Fibroblast of mammary gland (primary cell): ENCODE measurements around the gene KLC1.

Source experiments
- DNase-seq: peaks from one replicate; pipeline ENCODE4 v3.0.0-alpha.2; 2010; ENCODE audit warnings: low read depth
- H3K4me3 ChIP-seq: 2 replicates; pipeline ENCODE4 v1.5.1; 2011; ENCODE audit warnings: low read depth, mild to moderate bottlenecking, low read length, moderate library complexity; ENCODE audit not compliant: control insufficient read depth
- TF ChIP-seq, protein P1 (sequence below): conservative IDR thresholded peaks from 2 replicates; pipeline ENCODE4 v1.5.1; 2011; ENCODE audit warnings: low read depth, low read length, inconsistent platforms; ENCODE audit not compliant: control insufficient read depth, insufficient read depth

Gene KLC1

DNA sequence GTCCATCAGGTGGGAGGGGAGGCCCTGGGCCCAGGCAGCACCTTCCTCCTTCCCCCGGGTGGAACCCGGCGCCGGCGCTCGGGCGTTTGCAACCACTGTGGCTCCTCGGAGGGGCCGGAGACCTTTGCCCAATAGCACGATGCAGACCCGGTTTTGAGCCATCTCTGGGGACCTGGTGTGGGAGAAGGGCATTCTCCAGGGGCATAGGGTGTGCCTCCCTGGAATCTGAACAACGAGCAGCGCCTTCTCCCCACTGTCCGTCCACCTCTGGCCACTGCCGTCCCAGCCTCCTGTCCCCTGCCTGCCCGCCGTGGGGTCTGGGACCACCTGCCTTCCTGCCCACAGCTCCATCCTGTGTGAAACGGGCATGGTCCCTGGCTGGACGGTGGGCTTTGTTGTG is 99.1 kb downstream of the KLC1 start:
- no peak overlapping the region for H3K4me3 ChIP-seq
- TF ChIP-seq, protein P1, sequence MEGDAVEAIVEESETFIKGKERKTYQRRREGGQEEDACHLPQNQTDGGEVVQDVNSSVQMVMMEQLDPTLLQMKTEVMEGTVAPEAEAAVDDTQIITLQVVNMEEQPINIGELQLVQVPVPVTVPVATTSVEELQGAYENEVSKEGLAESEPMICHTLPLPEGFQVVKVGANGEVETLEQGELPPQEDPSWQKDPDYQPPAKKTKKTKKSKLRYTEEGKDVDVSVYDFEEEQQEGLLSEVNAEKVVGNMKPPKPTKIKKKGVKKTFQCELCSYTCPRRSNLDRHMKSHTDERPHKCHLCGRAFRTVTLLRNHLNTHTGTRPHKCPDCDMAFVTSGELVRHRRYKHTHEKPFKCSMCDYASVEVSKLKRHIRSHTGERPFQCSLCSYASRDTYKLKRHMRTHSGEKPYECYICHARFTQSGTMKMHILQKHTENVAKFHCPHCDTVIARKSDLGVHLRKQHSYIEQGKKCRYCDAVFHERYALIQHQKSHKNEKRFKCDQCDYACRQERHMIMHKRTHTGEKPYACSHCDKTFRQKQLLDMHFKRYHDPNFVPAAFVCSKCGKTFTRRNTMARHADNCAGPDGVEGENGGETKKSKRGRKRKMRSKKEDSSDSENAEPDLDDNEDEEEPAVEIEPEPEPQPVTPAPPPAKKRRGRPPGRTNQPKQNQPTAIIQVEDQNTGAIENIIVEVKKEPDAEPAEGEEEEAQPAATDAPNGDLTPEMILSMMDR = no peak
- DNase-seq = no peak

DNA sequence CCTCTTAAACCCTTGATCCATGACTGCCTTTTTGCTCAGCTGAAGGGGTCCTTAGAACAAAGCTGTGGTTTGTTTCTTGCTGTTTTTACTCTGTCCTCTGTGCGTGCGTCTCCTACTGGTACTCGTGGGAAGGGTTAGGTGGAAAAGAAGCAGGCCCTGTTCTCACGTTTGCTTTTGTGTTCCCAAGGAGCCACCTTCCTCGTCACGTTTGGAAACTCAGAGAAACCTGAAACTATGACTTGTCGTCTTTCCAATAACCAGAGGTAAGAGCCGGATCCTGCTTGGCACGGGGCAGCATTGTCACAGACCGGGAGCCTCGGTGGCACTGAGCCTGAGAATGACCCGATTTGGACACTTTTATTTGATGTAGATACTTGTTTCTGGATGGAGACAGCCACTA is 99.7 kb downstream of the KLC1 start:
- DNase-seq = no peak
- no peak overlapping the region for H3K4me3 ChIP-seq
- TF ChIP-seq, protein P1 = no peak

DNA sequence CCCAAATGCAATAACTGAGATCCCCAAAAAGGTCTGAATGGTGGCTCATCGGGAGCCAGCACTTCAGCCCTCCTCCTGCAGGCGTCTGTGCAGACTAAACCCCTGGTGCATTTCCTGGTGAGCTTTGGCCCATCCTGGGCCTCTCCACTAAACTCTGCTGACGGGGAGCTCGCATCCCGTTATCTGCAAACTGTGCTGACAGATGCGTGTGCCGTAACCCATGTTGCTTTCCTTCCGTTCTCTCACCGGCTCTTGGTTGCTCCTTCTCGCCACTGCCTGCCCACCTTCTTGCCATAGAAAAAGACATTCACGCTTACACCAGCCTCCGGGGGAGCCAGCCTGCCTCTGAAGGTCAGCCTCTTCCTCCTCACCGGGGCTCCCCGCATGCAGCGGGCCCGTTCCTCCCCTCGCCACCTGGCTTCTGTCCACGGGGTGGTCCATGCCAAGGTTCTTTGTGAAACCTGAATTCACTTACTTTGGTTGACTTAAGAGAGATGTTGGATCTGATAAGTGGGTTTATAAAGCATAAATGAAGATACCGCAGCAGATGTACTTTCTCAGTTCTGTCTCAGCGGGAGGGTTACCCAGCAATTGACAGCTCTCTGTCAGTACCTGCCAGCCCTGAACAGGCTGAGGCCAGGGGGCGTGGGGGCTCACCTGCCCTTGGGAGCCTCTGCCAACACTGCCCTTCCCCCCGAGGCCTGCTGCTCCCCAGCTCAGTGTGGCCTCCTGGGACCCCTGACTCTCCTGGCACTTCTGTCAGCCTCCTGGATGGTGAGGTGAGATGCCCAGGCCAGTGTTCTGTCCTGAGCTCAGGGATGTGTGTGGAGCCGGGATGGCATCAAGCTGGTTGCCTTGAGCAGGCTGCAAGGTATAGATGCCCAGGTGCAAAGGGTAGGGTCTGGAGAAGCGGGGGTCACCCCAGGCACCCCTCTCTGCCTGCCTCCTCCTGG is 100.8 kb downstream of the KLC1 start:
- no peak overlapping the region for H3K4me3 ChIP-seq
- TF ChIP-seq, protein P1 = no peak
- DNase-seq = no peak

DNA sequence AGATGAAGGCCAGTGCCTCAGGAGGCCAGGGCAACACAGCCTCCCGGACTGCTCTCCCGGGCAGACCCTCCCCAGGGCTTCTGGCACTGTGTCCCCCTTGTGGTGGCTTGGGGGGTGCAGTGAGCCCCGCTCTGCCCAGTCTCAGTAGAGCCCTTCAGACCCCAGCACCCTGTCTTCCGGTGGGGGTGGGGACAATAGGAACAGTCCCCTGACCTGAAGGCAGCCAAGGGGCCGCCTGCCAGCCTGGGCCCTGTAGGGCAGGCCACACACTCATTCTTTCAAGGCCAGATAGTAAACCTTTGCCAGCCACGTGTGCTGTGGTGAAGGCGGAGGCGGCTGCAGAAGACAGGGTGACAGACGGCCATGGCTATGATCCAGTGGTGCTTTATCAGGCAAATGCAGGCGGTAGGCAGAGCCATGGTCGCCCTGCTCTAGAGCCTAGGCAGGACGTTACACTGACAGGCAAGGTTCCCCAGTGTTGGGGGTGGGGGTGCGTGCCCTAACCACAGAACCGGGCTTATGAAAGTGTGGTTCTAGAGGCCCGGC is 101.6 kb downstream of the KLC1 start:
- no peak for DNase-seq
- TF ChIP-seq, protein P1 = peak; percentile 4
- no peak overlapping the region for H3K4me3 ChIP-seq

GRCh38 chr14:103731481-103731880 is 102.5 kb downstream of the KLC1 start:
- H3K4me3 ChIP-seq = no peak overlapping the region
- TF ChIP-seq, protein P1 = no peak

GRCh38 chr14:103731916-103732867 is 103.2 kb downstream of the KLC1 start:
- no peak for DNase-seq
- H3K4me3 ChIP-seq = no peak overlapping the region
- TF ChIP-seq, protein P1 = no peak

More at GRCh38 chr14:103731481-103731880, 102.5 kb downstream of the KLC1 start:
- DNase-seq = no peak
